ENCODE measurements around the gene TGFBR2.

Gene TGFBR2

DNA sequence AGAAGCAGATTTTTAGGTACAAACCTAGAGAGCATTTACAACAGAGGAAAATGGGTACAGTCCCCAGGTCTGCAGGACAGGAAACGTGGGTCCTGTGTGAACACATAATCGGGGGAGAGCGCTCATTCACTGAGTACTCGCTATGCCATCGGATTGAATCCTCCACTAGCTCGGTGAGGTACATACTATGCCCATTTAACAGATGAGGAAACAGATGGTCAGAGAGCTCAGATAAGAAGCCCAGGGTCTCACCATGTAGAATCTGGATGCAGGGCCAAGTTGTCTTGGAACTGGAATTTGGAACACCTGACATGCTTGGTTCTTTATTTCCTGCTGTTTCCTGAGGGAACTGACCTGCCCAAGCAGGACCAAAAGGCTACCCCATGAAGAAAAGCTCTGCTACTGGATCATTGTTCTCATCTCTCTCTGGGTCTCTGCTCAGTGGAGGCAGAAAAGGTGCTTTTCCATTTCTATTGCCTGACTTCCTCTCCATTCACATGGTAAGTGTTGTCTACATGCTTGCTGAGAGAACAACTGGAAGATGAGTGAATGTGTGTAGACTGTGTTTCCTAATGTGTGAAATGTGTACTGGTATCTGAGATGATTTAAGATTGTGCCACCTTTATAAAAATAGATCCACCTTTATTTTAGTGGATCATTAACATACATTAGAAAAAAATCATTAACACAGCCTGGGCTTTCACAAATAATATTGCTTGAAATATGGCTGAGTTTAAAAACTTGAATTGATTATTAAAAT lies 89.1 kb downstream of the TGFBR2 start:
- DNase-seq: no peak

DNA sequence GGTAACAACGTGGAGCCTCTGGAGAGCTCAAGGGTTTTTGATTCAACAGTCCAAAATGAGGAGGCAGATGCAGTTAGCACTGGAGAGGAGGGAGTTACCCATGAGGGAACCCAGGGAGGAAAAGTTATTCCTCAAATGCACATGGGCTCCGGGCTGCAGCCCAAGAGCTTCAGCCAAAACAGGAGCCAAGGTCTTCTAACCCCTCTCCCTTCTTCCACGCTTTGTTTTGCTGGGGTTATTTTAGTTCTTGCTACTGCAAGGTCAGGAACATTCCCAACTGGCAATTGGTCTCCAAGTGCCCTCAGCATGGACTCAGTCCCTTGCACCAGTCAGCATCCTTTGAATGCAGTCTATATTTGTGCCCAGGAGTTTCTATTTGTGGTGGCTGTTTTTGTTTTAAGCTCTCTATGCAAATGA lies 90.0 kb downstream of the TGFBR2 start:
- DNase-seq: no peak

DNA sequence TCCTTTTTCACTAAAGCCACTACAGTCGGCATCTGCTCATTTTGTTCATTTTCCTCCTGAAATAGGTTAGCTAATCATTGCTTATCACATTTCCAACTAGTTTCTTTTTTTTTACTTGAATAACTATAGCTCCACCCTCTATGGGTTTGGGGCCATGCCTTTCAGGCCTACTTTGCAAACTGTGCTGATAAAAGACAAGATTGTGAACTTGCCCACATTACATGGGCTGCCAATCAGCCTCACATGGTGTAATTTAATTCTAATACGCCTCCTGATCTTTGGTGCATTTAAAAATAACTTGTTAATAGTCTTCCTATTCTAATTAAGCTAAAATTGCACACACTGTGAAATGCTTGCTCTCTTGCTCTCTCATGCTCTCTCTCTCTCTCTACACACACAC lies 90.5 kb downstream of the TGFBR2 start:
- no peak for DNase-seq

DNA sequence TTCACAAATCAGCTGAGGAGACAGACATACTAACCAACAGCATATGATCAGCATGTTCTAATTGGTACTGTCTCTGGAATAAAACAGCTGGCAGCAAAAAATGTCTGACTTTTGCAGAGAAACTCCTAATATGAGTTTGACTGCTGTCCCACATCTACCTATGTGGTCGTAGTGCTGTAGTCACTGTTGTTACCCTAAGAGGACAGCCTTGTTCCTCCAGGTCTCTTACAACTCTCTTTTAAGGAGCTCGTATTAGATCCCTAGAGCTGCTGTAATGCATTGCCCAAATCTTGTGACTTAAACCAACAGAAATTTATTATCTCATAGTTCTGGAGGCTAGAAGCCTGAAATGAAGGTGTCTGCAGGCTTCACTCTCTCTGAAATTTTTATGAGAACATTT lies 92.1 kb downstream of the TGFBR2 start:
- DNase-seq: no peak

DNA sequence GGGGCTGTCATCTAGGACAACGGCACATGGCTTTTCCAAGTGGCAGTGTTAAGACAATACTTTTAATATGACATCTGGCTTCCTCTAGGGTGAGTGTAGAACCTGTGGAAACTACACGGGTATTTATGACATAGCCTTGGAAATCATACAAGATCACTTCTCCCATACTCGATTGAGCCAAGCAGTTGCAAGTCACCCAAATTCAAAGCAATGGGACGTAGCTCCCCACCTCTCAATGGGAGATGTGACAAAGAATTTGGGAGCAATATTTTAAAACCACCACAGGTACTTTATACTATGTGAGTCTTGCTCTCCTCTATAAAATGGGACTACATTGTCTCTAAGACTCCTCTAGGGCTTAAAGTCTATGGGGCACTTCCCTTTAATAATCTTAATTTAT lies 93.5 kb downstream of the TGFBR2 start:
- no peak for DNase-seq

DNA sequence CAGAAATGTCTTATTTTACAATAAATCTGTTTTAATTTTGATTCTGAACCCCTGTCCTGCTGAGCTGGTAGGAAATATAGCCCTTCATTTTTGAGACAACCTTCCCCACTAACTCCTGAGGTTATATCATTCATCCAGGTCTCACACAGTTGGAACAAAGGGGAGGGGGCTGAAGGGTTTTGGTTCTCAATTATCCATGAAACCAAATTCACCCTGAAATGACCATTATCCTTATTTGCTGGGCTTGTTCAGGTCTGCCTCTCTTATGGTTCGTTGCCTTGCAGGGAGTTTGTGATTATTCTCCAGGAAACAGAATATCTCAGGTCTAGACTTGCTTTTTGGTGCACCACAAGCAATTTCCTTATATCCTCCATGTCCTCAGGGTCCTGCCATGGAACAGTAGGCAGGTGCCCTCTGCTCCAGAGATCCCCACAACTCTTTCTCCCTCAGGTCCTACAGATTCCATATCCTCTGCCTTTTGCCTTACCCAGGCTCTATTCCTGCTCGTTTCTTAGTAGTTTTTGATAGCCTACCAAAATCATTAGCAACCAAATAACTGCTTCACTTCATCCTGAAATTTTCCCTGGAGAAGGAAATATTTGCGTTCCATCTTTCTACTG lies 94.4 kb downstream of the TGFBR2 start:
- no peak for DNase-seq

DNA sequence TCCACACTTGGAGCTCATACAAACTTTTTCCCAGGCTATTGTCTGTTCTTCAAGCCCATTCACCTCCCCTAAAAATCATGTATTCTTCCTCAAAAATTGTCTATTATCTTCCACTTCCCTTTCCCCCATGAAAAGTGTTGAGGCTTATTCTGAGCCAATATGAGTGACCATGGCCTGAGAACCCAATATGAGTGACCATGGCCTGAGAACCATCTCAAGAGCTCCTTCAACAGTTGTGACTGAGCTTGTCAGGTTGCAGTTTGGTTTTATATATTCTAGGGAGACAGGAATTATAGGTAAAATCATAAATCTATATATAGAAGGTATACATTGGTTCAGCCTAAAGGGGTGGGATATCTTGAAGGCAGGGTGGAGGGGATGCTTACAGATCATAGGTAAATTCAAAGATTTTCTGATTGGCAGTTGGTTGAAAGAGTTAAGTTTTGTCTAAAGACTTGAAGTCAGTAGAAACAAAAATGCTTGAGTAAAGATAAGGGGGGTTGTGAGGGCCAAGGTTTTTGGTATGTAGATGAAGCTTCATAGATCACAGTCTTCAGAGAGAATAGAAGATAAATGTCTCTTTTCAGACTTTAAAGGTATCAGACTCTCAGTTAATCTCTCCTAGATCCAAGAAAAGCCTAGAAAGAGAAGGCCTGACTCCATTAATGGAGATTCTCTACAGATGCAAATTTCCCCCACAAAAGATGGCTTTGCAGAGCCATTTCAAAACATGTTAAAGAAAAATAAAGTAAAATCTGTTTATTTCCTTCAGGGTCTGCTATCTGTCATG lies 95.8 kb downstream of the TGFBR2 start:
- no peak for DNase-seq

DNA sequence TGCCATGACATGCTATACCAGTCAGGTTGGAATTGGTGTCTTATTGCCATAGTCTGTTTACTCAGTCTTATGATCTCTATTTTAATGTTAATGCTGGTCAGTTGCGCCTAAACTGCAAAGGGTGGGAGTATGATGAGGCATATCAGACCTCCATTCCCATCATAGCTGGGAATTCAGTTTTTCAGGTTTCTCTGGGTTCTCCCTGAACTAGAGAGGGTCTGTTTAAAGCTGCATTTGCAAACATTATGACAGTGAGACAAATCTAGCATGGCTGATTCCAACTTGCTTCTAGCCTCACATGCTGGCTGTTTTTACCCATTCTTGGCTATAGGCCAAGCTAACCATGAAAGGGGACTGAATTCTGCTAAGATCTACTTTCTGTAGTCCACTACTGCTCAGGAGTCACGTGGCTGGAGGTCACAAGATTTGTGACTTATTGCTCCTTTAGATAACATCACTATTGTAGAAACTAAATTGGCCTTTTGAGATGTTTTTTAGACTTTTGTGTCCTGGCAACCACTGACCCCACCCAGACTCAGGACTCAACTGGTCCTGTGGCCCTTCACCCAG lies 96.5 kb downstream of the TGFBR2 start:
- DNase-seq: no peak

DNA sequence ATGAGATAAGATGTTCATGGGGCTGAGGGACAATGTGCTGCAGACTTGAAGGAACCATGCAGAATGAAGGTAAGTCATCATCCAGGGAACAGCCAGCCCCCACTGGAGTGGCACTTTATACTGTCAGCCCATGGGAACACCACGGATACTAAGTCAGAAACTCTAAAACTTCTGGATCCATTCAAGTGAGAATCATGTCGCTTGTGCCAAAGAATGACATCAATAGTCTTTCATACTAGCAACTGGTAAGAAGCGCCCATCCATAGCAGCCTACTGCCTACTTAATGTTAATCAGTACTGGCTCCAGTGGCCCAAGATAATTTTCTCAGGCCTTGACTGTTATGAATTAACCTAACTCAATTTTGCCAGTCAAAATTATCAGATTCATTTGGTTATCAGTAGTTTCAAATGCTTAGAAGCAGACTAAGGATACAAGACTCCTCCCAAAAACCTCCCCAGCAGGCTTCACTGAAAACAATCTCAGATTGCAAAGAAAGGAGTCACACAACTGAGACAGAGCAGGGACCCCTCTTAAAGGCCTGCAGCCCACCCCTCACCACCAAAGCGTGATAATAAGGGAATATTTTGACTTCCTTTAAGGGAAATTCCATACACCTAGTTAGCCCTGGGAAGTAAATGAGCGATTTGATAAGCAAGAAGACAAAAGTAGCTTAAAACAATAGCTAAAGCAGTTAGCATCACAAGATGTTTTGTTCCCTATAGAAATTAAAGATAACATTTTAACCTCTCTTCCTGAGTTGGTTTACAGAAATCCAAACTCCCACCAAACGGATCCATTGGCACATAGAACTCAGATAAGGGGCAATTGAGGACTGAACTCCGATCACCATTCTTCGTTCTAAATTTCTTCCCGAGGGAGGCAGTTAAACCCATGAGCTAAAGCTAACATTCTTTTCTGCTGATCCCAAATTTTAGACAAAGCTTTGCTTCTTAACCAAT lies 98.8 kb downstream of the TGFBR2 start:
- no peak for DNase-seq

DNA sequence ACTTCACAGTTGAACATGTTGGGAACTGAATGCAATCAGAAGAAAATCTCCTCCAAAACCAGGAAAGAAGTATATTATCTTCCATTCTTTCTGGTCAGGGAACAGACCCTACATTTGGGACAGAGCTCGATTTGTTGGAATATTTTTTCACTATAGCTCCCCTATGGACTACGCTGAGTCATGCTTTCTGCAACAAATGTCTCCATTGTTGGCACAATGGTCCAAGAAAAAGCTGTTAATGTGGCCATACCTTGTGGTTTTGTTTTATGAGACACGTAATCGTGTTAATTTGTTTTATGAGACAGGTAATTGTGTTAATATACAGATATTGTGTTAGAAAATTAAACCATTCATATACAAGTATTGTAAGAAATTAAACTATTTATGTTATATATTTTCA lies 101.4 kb downstream of the TGFBR2 start:
- DNase-seq: no peak

DNA sequence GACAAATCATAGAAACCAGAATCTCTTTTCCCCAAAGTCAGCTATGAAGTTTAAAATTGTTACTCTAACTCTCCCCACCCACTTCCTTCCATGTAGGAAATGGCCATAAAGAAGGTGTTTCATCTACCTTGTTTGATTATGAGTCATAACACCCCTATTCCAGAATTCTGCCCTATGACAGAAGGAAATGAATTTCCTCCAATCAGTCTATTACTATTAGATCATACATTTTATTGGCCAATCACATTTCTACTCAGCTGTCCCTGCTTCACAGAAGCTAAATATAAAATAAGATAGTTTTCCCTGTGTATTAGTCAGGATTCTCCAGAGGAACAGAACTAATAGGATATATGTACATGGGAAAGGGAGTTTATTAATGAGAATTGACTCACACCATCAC lies 102.1 kb downstream of the TGFBR2 start:
- no peak for DNase-seq

DNA sequence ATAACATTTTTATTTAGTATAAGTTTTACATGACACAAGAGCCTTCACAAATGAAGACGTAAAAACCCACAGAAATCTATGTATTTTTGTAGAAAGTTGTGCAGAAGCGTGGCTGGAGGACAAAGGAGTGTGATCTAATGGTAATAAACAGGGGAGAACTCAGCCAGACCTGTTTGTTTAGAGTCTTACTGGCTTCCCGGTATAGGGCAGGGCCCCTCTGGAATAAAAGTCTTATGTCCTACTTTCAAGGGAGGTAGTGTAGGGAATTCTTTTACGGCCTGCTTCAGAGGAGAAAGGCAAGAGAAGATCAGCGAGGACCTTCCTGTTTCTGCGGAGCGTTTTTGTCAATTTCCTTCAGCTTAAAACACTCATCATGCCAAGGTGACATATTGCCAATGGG lies 103.6 kb downstream of the TGFBR2 start:
- DNase-seq: no peak

DNA sequence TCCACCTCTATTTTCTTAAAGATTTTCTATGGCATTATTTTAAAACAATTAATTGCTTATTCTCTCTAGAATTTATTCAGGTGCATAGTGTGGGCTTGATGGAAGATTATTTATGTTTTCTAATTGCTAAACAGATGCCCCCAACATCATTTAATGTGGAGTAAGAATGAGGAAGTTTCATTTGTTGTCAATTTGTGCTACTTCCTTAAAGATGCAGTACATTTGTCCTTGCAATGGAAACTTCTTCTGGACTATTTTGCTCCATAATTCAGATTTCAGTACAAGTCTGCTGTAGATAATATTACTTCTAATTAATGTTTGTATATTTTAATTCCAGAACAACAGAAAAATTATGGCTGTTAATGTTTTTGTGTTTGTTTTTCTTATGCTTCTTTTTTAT lies 104.8 kb downstream of the TGFBR2 start:
- no peak for DNase-seq

DNA sequence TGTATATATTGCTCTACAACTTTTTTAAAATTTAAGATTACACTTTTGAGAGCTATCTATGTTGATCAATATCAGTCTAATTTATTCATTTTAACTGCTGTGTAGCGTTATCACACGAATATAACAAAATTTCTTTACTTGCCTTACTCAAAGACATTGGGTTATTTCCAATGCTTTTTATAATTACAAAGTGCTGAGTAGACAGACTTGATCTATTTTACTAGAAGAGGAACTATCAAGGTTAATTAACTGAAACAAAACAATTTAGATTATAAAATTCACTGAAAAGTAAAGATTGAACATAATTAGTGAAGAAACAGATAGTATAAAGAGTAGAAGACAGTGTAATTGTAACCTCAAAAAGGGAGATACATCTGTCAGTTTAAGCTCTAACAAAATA lies 105.5 kb downstream of the TGFBR2 start:
- no peak for DNase-seq

DNA sequence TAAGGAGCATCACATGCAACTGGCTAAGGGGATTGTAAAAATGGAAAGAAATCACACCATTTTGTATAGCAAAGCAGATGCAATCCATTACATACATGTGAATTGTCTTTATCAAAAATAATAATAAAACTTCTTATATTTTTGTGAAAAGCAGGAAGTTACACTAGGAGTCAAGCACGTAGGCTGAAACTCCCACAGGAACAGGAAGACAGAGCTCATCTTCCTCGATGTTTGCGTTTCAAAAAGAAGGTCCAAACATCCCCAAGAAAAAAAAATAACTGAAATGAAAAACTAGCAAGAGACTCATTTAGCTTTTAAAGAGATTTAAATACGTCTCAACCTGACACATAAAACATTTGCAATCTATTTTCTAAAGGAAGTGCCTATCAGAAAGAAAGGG lies 106.6 kb downstream of the TGFBR2 start:
- no peak for DNase-seq

DNA sequence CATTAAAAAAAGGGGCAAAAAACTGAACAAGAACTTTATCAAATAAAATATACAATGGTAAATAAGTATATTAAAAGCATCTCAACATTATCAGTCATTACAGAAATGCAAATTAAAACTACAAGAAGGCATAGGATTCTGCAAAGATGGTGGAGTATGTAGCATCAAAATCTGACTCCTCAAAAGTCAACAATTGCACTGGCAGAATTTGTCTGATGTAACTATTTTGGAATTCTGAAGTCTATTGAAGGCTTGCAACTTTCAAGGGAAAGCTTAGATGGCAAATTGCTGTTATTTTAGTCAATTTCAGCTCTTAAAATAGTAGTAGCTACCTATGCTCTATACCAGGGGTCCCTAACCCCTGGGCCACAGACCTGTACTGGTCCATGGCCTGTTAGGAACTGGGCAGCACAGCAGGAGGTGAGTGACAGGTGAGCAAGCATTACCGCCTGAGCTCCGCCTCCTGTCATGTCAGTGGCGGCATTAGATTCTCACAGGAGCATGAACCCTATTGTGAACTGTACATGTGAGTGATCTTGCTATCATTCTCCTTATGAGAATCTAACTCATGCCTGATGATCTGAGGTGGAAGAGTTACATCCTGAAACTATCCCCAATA lies 107.6 kb downstream of the TGFBR2 start:
- DNase-seq: no peak

DNA sequence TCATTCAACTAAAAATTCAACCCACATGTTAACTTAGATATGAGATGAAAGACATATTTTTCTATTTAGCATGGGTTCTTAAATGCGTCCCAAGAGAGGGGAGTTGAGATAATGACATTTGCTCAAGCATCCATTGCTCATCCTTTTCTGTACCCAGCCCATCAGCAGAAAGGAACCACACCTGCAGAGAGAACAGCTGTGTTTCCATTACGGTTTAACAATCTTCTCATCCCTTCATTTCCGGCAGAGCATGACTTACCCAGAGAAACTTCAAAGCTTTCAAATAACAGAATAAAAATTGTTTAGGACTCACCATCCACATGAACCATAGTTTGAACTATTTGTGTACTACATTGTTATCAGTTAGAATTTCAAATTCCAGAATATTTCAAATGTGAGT lies 113.1 kb downstream of the TGFBR2 start:
- no peak for DNase-seq

DNA sequence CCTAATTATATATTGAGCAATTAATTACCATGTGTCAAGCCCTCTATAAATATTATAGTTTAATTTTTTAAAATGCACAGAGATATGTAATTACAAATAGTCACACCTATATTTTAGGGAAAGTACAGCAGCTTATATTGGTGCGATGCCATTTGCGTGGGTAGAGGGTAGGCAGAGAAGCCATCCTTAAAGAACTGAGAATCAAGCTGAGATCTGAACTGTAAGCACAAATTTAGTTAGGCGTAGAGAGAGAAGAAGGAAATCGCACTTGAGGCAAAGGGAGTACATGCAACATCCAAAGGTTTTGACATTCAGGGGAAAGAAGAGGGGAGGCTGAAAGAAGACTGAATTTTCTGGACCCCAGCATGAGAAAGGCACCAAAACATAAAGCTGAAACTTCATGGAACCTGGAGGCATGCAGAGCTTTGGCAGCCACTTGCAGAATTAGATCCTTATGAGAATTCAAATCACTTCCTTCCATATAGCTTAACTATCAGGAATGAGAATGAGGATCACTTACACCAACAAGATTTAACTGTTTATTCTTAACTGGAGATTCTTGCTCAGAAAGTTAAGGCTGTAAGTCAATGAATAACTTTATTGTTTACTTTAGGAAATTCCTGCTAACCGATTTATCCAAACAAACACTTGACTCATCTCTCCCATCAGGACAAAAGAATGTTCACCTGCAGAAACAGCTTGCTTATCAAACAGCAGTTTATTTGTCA lies 114.3 kb downstream of the TGFBR2 start:
- no peak for DNase-seq

DNA sequence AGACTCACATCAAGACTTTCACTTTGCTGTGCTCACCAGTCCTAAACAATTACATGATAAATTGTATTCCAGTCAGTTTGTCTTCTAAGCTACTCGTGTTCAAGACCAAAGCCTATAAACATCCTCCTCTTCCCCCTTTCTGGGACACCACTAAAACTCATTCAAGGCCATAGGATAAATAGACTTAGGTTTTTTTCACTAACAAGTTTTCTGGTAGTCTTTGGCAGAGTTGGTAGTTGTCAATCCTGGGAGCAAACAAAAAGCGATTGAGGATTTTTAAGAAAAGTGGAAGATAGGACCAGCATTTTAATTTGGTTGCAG lies 114.9 kb downstream of the TGFBR2 start:
- DNase-seq: no peak

DNA sequence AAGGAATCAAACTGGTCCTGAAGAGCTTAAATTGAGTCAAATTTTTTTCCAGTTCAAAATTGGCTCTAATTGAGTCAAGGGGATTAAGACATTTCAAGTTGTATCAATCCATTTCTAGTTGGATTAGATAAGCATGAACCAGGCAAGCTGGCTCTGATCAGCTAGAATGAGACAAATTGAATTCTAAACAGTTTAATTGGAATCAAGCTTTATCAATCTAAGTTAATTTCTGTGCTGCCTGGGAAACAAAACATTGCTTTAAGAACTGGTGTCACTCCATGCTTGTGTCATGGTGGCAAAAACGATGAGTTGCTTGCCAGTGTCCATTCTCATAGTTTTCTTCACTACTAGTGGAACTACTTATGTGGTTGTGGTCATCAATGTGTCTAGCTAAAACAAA lies 116.8 kb downstream of the TGFBR2 start:
- no peak for DNase-seq

DNA sequence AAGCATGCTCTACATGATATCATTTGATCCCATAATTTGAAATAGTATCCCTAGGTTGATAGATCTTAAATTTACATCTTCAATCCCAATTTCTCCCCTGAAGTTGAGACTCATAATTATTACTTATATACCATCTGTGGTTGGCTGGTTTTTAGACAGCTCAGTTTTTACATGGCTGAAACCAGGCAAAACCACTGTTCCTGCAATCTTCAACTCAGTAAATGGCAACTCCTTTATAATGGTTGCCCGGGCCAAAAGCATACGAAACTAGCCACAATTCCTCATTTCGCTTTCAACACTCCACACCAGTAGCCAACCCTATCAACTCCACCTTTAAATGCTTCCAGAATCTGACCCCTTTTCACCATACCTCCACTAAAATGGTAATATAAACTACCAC lies 118.5 kb downstream of the TGFBR2 start:
- no peak for DNase-seq

DNA sequence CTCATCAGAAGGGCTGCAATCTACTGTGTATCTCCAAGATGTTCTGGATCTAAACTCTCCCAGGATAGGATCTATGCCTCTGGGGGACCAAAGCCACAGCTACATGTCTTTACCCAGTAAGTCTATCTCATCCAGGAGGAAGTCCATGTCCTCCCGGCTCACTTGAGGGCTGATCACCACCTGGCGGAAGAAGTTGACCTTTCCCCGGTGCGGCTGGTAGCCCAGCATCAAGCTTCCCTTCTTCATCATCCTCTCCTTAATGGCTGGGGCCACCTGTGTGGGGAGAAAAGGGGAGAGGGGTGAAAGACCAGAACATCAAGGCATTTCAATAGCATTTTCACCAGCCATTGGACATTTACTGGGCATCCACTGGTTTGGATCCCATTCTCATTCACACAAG lies 121.7 kb downstream of the TGFBR2 start:
- DNase-seq: no peak

Measured in CD4-positive, alpha-beta T cell treated with Interferon gamma for 1 hour (primary cell).